Peyer's patch (tissue), 4 donors: ENCODE results near the gene ATP5F1E. TPM values are rescaled to one million over a fixed set of nuclear protein-coding genes. Genes with fewer than 3 reads are reported as not detected.
"Not testable (repeated sequence)": the region's sequence is repeated elsewhere in the genome, so short reads cannot be mapped to it uniquely, and the experiment has no call there.

Experiments
- DNase-seq, 3 donors: peaks; one replicate each; pipeline ENCODE4 v3.0.0-alpha.2; 2017 to 2019
- H3K27ac ChIP-seq, 4 donors: fragments of 200-600 bp; sonication (generic); one replicate each; pipeline ENCODE4 v1.5.1; 2016 to 2019
- H3K27me3 ChIP-seq, 2 donors: fragments of 200-600 bp; sonication (generic); one replicate each; pipeline ENCODE4 v1.5.1; 2019
- H3K36me3 ChIP-seq, 3 donors: fragments of 200-600 bp; sonication (generic); one replicate each; pipeline ENCODE4 v1.5.1; 2016 to 2019
- H3K4me1 ChIP-seq, 4 donors: fragments of 200-600 bp; sonication (generic); one replicate each; pipeline ENCODE4 v1.5.1; 2016 to 2019
- H3K4me3 ChIP-seq, 4 donors: fragments of 200-600 bp; sonication (generic); 1 replicate in 3 of 4; 2 replicates in 1 of 4; pipeline ENCODE4 v1.5.1; 2016 to 2019; ENCODE audit warnings: mild to moderate bottlenecking in 1 of 4
- H3K9me3 ChIP-seq, 4 donors: fragments of 200-600 bp; sonication (generic); one replicate each; pipeline ENCODE4 v1.5.1; 2016 to 2019; ENCODE audit warnings: mild to moderate bottlenecking in 1 of 4
- POLR2A ChIP-seq, 2 donors: fragments of 450-650 bp; IDR thresholded peaks; one replicate each; pipeline ENCODE4 v1.5.1; 2017; ENCODE audit warnings: antibody characterized with exemption in 2 of 2, mild to moderate bottlenecking in 2 of 2, moderate library complexity in 2 of 2
- total RNA-seq, 4 donors: library from RNA; depleted of rRNA; stranded (reverse); fragments of >200 nt; gene quantifications; one replicate each; pipeline ENCODE4 v1.1.0, GENCODE V29; 2016
- TF ChIP-seq, protein P1 (sequence below), 6 experiments: fragments of 450-650 bp in 4 of 6; fragments of 200-600 bp in 2 of 6; sonication (generic) in 1 of 6; IDR thresholded peaks; one replicate each; pipeline ENCODE4 v1.5.1; 2017 to 2019; ENCODE audit warnings: antibody characterized with exemption in 6 of 6, mild to moderate bottlenecking in 3 of 6, moderate library complexity in 1 of 6

Gene ATP5F1E
- total RNA-seq, 4 donors from 2014 or later, result 20.6 to 34.0 (median 26.8) TPM

DNA sequence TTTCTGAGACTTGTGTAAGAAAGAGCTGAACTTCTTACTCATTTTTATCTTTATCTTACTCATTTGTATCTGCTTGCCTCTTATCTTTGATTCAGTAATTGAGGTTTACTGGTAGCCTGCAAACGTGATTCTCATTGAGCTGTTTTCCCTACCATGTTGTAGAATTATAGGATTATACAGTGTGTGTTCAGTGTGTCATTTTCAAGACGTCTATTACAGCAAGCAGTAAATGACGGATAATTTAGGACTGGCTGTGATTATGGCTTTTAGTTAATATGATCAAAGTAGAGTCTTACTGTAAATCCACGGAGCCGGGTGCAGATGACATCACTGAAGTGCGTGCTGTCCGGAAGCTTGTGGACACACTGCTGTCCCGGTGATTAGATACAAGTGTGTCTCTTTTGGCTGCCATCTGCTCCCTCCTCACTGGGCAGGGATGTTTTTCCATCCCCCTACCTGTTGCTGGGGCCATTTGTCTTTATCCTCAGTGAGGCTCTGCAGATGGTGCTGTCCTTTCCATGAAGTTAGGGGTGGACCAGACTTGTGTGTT is 45.1 kb downstream of the ATP5F1E start:
- Histone ChIP-seq H3K9me3 (no peaks in the 10 kb centered on the region), H3K36me3 (peaks cover 0 to 59% (median 0%) of the 10 kb centered on the region in 3 donors), H3K27ac (no peak overlapping the region), H3K27me3 (no peaks in the 10 kb centered on the region), H3K4me3 (no peak overlapping the region), H3K4me1 (peaks cover 0 to 30% (median 4%) of the 10 kb centered on the region in 4 donors)
- TF ChIP-seq, protein P1, sequence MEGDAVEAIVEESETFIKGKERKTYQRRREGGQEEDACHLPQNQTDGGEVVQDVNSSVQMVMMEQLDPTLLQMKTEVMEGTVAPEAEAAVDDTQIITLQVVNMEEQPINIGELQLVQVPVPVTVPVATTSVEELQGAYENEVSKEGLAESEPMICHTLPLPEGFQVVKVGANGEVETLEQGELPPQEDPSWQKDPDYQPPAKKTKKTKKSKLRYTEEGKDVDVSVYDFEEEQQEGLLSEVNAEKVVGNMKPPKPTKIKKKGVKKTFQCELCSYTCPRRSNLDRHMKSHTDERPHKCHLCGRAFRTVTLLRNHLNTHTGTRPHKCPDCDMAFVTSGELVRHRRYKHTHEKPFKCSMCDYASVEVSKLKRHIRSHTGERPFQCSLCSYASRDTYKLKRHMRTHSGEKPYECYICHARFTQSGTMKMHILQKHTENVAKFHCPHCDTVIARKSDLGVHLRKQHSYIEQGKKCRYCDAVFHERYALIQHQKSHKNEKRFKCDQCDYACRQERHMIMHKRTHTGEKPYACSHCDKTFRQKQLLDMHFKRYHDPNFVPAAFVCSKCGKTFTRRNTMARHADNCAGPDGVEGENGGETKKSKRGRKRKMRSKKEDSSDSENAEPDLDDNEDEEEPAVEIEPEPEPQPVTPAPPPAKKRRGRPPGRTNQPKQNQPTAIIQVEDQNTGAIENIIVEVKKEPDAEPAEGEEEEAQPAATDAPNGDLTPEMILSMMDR (IDR thresholded peaks at IDR 0.05), result no peak
- no peak for TF ChIP-seq POLR2A (IDR thresholded peaks at IDR 0.05)
- DNase-seq, result peak in 2 of 3 donors; percentile 11 to 23

- Histone ChIP-seq H3K9me3 (no peaks in the 10 kb centered on the region), H3K4me1 (peaks cover 0 to 30% (median 4%) of the 10 kb centered on the region in 4 donors), H3K4me3 (no peak overlapping the region), H3K27ac (no peak overlapping the region), H3K36me3 (peaks cover 0 to 54% (median 0%) of the 10 kb centered on the region in 3 donors), H3K27me3 (no peaks in the 10 kb centered on the region)
- peak in 1 of 3 donors; percentile 37 for DNase-seq
- no peak for TF ChIP-seq POLR2A (IDR thresholded peaks at IDR 0.05)
- TF ChIP-seq, protein P1 (IDR thresholded peaks at IDR 0.05), result no peak
Measured at GRCh38 chr20:58986286-58986967, 45.7 kb downstream of the ATP5F1E start.

DNA sequence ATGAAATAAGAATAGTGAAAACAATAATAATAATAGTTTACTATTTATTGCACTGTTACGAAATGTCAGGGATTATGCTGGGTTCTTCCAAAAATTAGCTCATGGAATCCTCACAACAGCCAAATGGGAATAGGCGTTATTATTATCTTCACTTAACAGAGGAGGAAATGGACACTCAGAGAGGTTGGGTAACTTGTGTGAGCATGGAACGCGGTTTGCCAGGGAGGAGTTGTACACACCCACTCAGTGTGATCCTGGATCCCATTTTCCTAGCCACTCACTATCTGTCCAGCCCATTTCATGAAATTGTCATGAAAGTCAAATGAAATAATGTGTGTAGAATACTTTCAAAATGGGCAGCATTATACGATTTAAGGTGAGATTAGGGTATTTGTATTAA is 46.5 kb downstream of the ATP5F1E start:
- Histone ChIP-seq H3K4me1 (peaks cover 0 to 30% (median 4%) of the 10 kb centered on the region in 4 donors), H3K27me3 (no peaks in the 10 kb centered on the region), H3K9me3 (no peaks in the 10 kb centered on the region), H3K4me3 (no peak overlapping the region), H3K36me3 (peaks cover 0 to 46% (median 0%) of the 10 kb centered on the region in 3 donors), H3K27ac (no peak overlapping the region)
- TF ChIP-seq, protein P1 (IDR thresholded peaks at IDR 0.05), result no peak
- TF ChIP-seq POLR2A (IDR thresholded peaks at IDR 0.05), result no peak
- DNase-seq, result peak in 2 of 3 donors; percentile 12 to 31

DNA sequence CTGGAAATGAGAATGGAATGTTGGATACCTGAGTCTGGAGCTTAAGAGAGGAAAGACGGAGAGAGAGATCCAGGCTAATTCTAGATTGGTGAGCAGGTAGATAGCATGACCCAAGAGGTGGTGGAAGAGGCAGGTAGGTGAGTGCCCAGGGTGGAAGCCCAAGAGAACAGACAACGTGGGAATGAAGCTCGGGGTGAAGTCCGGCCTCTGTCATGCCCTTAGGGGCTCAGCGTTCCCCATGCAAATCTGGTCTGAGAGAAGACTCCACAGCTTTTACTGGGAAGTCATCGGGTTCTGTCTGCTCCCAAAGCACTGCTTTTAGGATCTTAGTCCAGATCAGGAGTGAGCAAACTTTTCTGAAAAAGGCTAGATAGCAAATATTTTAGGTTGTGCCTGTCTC is 47.4 kb downstream of the ATP5F1E start:
- DNase-seq, result peak in 2 of 3 donors; percentile 13 to 40
- Histone ChIP-seq H3K9me3 (no peaks in the 10 kb centered on the region), H3K27me3 (no peaks in the 10 kb centered on the region), H3K36me3 (peaks cover 0 to 36% (median 0%) of the 10 kb centered on the region in 3 donors), H3K4me3 (no peak overlapping the region), H3K27ac (no peak overlapping the region), H3K4me1 (peaks cover 0 to 30% (median 4%) of the 10 kb centered on the region in 4 donors)
- TF ChIP-seq POLR2A (IDR thresholded peaks at IDR 0.05), result no peak
- TF ChIP-seq, protein P1 (IDR thresholded peaks at IDR 0.05), result no peak

- H3K4me3 ChIP-seq, H3K9me3 ChIP-seq, H3K27ac ChIP-seq, H3K27me3 ChIP-seq: not testable (repeated sequence)
- peaks cover 0 to 30% (median 4%) of the 10 kb centered on the region in 4 donors for H3K4me1 ChIP-seq
- DNase-seq, result peak in 2 of 3 donors; percentile 13 to 31
- peaks cover 0 to 20% (median 0%) of the 10 kb centered on the region in 3 donors for H3K36me3 ChIP-seq
Measured at GRCh38 chr20:58983115-58983468, 49.0 kb downstream of the ATP5F1E start.

DNA sequence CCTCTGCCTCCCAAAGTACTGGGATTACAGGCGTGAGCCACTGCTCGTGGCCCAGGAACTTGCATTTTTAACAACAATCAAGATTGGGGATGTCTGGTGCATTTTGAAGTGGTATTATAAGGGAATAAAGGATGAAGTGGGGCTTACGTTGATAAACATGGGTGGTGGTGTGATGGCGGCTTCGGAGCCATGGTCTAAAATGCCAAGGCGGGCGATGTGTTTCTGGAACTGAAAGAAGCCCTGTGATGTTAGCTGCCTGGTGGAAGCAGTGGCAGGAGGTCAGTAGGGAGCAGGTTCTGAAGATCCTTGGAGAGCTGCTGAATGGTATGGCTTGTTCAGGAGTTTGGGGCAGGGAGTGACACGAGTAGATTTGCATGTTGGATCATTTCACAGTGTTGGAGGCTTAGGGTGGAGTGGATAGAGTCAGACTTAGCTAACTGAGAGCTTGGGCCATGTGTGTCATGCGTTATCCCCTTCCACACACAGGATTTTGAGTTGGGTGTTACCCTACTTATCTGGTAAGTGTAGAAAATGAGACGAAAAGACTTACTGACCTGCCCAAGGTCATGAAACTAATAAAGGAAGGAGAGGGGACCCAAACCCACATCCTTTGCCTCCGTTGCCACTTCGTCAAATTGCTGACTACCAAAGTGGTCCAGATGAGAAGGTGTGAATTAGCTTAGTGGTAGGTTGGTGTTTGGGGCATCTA is 49.6 kb downstream of the ATP5F1E start:
- peaks cover 0 to 30% (median 4%) of the 10 kb centered on the region in 4 donors for H3K4me1 ChIP-seq
- peaks cover 0 to 15% (median 0%) of the 10 kb centered on the region in 3 donors for H3K36me3 ChIP-seq
- no peaks in the 10 kb centered on the region for H3K9me3 ChIP-seq
- TF ChIP-seq, protein P1 (IDR thresholded peaks at IDR 0.05), result no peak
- TF ChIP-seq POLR2A (IDR thresholded peaks at IDR 0.05), result no peak
- peak in 2 of 3 donors; percentile 15 to 47 for DNase-seq
- no peaks in the 10 kb centered on the region for H3K27me3 ChIP-seq
- H3K4me3 ChIP-seq, result peak overlapping the region in 3 of 4 donors; percentile 64 to 97 (median 68)
- H3K27ac ChIP-seq, result peak overlapping the region in 1 of 4 donors; percentile 87
